Endothelial cell of umbilical vein (primary cell): ENCODE measurements around the gene PTPN14. TPM values are rescaled to one million over a fixed set of nuclear protein-coding genes. Genes with fewer than 3 reads are reported as not detected.

Source experiments
- BruUV-seq: library from RNA; stranded (reverse); fragments of 400-500 nt; replicated peaks from 2 replicates; lab custom pipeline; 2021; lab: Mats Ljungman, UMichigan
- CTCF ChIA-PET: fragments of 300-600, 350-600 bp; sonication (Branson Sonifier 250); formaldehyde crosslinking; loops from one replicate; lab custom pipeline; 2021; ENCODE audit warnings: antibody characterized with exemption, inconsistent platforms; lab: Charles Lee
- POLR2A ChIA-PET: fragments of 300-600, 350-600 bp; sonication (Branson Sonifier 250); formaldehyde crosslinking; loops from one replicate; lab custom pipeline; 2021; ENCODE audit warnings: antibody characterized with exemption, inconsistent platforms; lab: Charles Lee
- DNase-seq: peaks from one replicate; pipeline ENCODE4 v3.0.0-alpha.2; 2011; ENCODE audit warnings: low read depth, low spot score
- FAIRE-seq: peaks from 2 replicates; lab custom pipeline; 2011; peaks lifted over from hg19 to GRCh38; lab: Jason Lieb, UNC
- H2AFZ ChIP-seq: 2 replicates; pipeline ENCODE4 v1.6.0; 2012; ENCODE audit warnings: low read depth, low read length, control low read depth, inconsistent platforms
- H3K27ac ChIP-seq: 2 replicates; pipeline ENCODE4 v1.5.1; 2011; ENCODE audit warnings: low read depth, mild to moderate bottlenecking, control low read depth, low read length, moderate library complexity; ENCODE audit not compliant: insufficient read depth
- H3K27me3 ChIP-seq, 2 experiments: 2 replicates each; pipeline versions ENCODE4 v1.6.0 to v1.6.1; 2011; ENCODE audit warnings: low read length in 2 of 2, mixed read lengths in 1 of 2; ENCODE audit not compliant: control insufficient read depth in 2 of 2, insufficient read depth in 2 of 2
- H3K36me3 ChIP-seq, 2 experiments: 2 replicates in 1 of 2; 3 replicates in 1 of 2; pipeline ENCODE4 v1.5.1; 2011; ENCODE audit warnings: low read length in 2 of 2, mild to moderate bottlenecking in 1 of 2, moderate library complexity in 1 of 2; ENCODE audit not compliant: control insufficient read depth in 2 of 2, insufficient read depth in 2 of 2; ENCODE audit errors: extremely low read depth in 1 of 2
- H3K4me1 ChIP-seq: 3 replicates; pipeline ENCODE4 v1.5.1; 2011; ENCODE audit warnings: mild to moderate bottlenecking, low read length; ENCODE audit not compliant: control insufficient read depth, insufficient read depth; ENCODE audit errors: extremely low read depth
- H3K4me2 ChIP-seq: 2 replicates; pipeline ENCODE4 v1.6.1; 2011; ENCODE audit warnings: low read length, control low read depth, mixed read lengths; ENCODE audit not compliant: insufficient read depth
- H3K4me3 ChIP-seq, 3 experiments: fragments of 200-600 bp in 1 of 3; sonication (generic), shearing (Covaris generic) in 1 of 3; replicated peaks in 1 of 3; 2 replicates each; pipeline ENCODE4 v1.5.1; 2011 to 2016; ENCODE audit warnings: control low read depth in 3 of 3, low read length in 3 of 3, mild to moderate bottlenecking in 2 of 3, inconsistent platforms in 1 of 3, low read depth in 1 of 3, moderate library complexity in 1 of 3; ENCODE audit not compliant: insufficient read depth in 1 of 3
- H3K79me2 ChIP-seq: 2 replicates; pipeline ENCODE4 v1.6.0; 2012; ENCODE audit warnings: low read length, inconsistent platforms; ENCODE audit not compliant: control insufficient read depth, insufficient read depth
- H3K9ac ChIP-seq: replicated peaks from 2 replicates; pipeline ENCODE3; 2011; ENCODE audit warnings: low read length, control low read depth; ENCODE audit not compliant: insufficient read depth; ENCODE audit errors: extremely low read depth
- H3K9me1 ChIP-seq: replicated peaks from 3 replicates; pipeline ENCODE4 v1.6.0; 2011; ENCODE audit warnings: mild to moderate bottlenecking, low read length; ENCODE audit not compliant: control insufficient read depth, insufficient read depth; ENCODE audit errors: extremely low read depth
- H3K9me3 ChIP-seq: replicated peaks from 2 replicates; pipeline ENCODE4 v1.5.1; 2012; ENCODE audit warnings: low read length, inconsistent platforms; ENCODE audit not compliant: control insufficient read depth, insufficient read depth
- H4K20me1 ChIP-seq: replicated peaks from 2 replicates; pipeline ENCODE3; 2011; ENCODE audit warnings: mild to moderate bottlenecking, low read length; ENCODE audit not compliant: control insufficient read depth, insufficient read depth; ENCODE audit errors: extremely low read depth
- EZH2 ChIP-seq: IDR thresholded peaks from 2 replicates; pipeline ENCODE4 v1.6.1; 2012; ENCODE audit warnings: borderline replicate concordance, low read depth, mild to moderate bottlenecking, moderate library complexity, low read length, inconsistent platforms; ENCODE audit not compliant: severe bottlenecking
- FOS ChIP-seq: IDR thresholded peaks from 2 replicates; pipeline ENCODE4 v1.6.1; 2011; ENCODE audit warnings: mild to moderate bottlenecking, low read length, moderate library complexity, borderline replicate concordance; ENCODE audit not compliant: insufficient read depth
- GATA2 ChIP-seq: IDR thresholded peaks from 2 replicates; pipeline ENCODE4 v1.7.0; 2011; ENCODE audit warnings: low read depth, mild to moderate bottlenecking, moderate library complexity, mixed read lengths, low read length; ENCODE audit not compliant: insufficient read length, insufficient read depth
- JUN ChIP-seq: IDR thresholded peaks from 2 replicates; pipeline ENCODE4 v1.6.1; 2011; ENCODE audit warnings: borderline replicate concordance, low read depth; ENCODE audit not compliant: insufficient read length, insufficient read depth
- MYC ChIP-seq: IDR thresholded peaks from one replicate; pipeline ENCODE4 v1.6.1; 2011; ENCODE audit warnings: mild to moderate bottlenecking, low read depth, low read length
- POLR2A ChIP-seq: IDR thresholded peaks from 2 replicates; pipeline ENCODE4 v1.6.1; 2012; ENCODE audit warnings: low read depth, mild to moderate bottlenecking, control low read depth, low read length
- POLR2AphosphoS5 ChIP-seq: IDR thresholded peaks from 2 replicates; pipeline ENCODE4 v1.6.1; 2012; ENCODE audit warnings: low read depth, mild to moderate bottlenecking, control low read depth, low read length, moderate library complexity; ENCODE audit not compliant: insufficient read depth
- dilution Hi-C: fragments of 300-500 bp; cut with MboI; formaldehyde crosslinking; loops from one replicate; pipeline ENCODE4 v1.15.0; 2019; ENCODE audit warnings: low sequenced_read_pairs; ENCODE audit not compliant: extremely low pct_ligation_motif_present
- intact Hi-C: fragments of 100-400 bp; cut with micrococcal nuclease; formaldehyde crosslinking; loops from one replicate; pipeline ENCODE4 v1.10.0; 2022
- polyA plus RNA-seq, 4 experiments: library from polyadenylated mRNA; depleted of rRNA in 3 of 4; stranded (reverse) in 3 of 4; unstranded in 1 of 4; fragments of >200 nt; gene quantifications; 2 replicates each; pipeline versions ENCODE4 v1.2.1 to v1.2.3, GENCODE V29; 2011 to 2012; ENCODE audit warnings: missing spikeins in 1 of 4
- total RNA-seq: library from RNA; stranded (reverse); gene quantifications from 2 replicates; pipeline ENCODE4 v1.2.3, GENCODE V29; 2021
- TF ChIP-seq, protein P1 (sequence below): IDR thresholded peaks from 2 replicates; pipeline ENCODE4 v1.6.1; 2011; ENCODE audit not compliant: insufficient read depth, insufficient read length
- TF ChIP-seq, protein P2 (sequence below), 2 donors: IDR thresholded peaks; 1 replicate in 1 of 2; 2 replicates in 1 of 2; pipeline ENCODE4 v1.5.1; 2011; ENCODE audit warnings: low read length in 2 of 2, mild to moderate bottlenecking in 2 of 2, moderate library complexity in 2 of 2, control low read depth in 1 of 2, inconsistent platforms in 1 of 2, low read depth in 1 of 2; ENCODE audit not compliant: insufficient read depth in 1 of 2; ENCODE audit errors: extremely low read depth in 1 of 2

The PTPN14 gene
- total and polyA plus RNA-seq, 2 donors (not counting 3 experiments of a cell fraction or from before 2014, with no cell fraction given), result 18.5 to 93.0 TPM

DNA sequence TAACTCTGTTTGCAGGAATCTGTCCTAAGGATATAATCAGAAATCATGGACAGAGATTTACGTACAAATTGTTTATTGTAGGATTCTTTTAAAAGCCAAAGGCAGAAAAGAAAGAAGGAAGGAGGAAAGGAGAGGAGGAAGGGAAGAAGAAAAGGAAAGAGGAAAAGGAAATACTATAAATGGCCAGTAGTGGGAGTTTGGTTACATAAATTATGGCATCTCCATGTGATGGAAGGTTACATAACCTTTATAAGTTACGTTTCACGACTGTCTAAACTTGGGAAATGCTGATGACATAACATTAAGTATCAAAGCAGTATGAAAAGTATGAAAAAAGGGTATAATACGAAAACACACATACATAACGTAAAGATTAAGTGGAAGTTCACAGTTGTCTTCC is 231.5 kb downstream of the PTPN14 start:
- Histone ChIP-seq H3K4me2 (no peak overlapping the region), H3K4me3 (no peak overlapping the region), H3K9me1 (no peaks in the 10 kb centered on the region), H2AFZ (no peak overlapping the region), H3K27ac (no peak overlapping the region), H3K9me3 (no peaks in the 10 kb centered on the region), H4K20me1 (no peaks in the 10 kb centered on the region), H3K27me3 (no peaks in the 10 kb centered on the region), H3K79me2 (no peaks in the 10 kb centered on the region), H3K4me1 (no peaks in the 10 kb centered on the region), H3K36me3 (no peaks in the 10 kb centered on the region), H3K9ac (no peak overlapping the region)
- TF ChIP-seq FOS (no peak), JUN (no peak), EZH2 (no peak), POLR2A (no peak), GATA2 (no peak), POLR2AphosphoS5 (no peak), MYC (no peak)
- TF ChIP-seq, protein P1, sequence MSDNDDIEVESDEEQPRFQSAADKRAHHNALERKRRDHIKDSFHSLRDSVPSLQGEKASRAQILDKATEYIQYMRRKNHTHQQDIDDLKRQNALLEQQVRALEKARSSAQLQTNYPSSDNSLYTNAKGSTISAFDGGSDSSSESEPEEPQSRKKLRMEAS, result no peak
- TF ChIP-seq, protein P2, sequence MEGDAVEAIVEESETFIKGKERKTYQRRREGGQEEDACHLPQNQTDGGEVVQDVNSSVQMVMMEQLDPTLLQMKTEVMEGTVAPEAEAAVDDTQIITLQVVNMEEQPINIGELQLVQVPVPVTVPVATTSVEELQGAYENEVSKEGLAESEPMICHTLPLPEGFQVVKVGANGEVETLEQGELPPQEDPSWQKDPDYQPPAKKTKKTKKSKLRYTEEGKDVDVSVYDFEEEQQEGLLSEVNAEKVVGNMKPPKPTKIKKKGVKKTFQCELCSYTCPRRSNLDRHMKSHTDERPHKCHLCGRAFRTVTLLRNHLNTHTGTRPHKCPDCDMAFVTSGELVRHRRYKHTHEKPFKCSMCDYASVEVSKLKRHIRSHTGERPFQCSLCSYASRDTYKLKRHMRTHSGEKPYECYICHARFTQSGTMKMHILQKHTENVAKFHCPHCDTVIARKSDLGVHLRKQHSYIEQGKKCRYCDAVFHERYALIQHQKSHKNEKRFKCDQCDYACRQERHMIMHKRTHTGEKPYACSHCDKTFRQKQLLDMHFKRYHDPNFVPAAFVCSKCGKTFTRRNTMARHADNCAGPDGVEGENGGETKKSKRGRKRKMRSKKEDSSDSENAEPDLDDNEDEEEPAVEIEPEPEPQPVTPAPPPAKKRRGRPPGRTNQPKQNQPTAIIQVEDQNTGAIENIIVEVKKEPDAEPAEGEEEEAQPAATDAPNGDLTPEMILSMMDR (IDR thresholded peaks at IDR 0.05; ENCODE audit: extremely low read depth in 1 of 2, insufficient read depth in 1 of 2, low read depth in 1 of 2, low read length in 2 of 2), result no peak
- POLR2A ChIA-PET, result no interaction called here
- no peak for DNase-seq
- dilution Hi-C loops, result no loop called here
- no TSS peak for BruUV-seq
- FAIRE-seq, result no peak
- intact Hi-C loops, result no loop called here
- CTCF ChIA-PET, result interaction anchor here (10.2 kb wide), 1 partner anchor 10 kb away, joined by 85 read pairs; no protein-coding TSS in a partner anchor
